Endothelial cell of umbilical vein (primary cell): Measurements from ENCODE around the gene SNCA. TPM values are rescaled to one million over a fixed set of nuclear protein-coding genes. Genes with fewer than 3 reads are reported as not detected.

Experiments used
- BruUV-seq: library from RNA; stranded (reverse); fragments of 400-500 nt; replicated peaks from 2 replicates; lab custom pipeline; 2021; lab: Mats Ljungman, UMichigan
- CTCF ChIA-PET: fragments of 300-600, 350-600 bp; sonication (Branson Sonifier 250); formaldehyde crosslinking; loops from one replicate; lab custom pipeline; 2021; ENCODE audit warnings: antibody characterized with exemption, inconsistent platforms; lab: Charles Lee
- POLR2A ChIA-PET: fragments of 300-600, 350-600 bp; sonication (Branson Sonifier 250); formaldehyde crosslinking; loops from one replicate; lab custom pipeline; 2021; ENCODE audit warnings: antibody characterized with exemption, inconsistent platforms; lab: Charles Lee
- DNase-seq: peaks from one replicate; pipeline ENCODE4 v3.0.0-alpha.2; 2011; ENCODE audit warnings: low read depth, low spot score
- FAIRE-seq: peaks from 2 replicates; lab custom pipeline; 2011; peaks lifted over from hg19 to GRCh38; lab: Jason Lieb, UNC
- H2AFZ ChIP-seq: 2 replicates; pipeline ENCODE4 v1.6.0; 2012; ENCODE audit warnings: low read depth, low read length, control low read depth, inconsistent platforms
- H3K27ac ChIP-seq: 2 replicates; pipeline ENCODE4 v1.5.1; 2011; ENCODE audit warnings: low read depth, mild to moderate bottlenecking, control low read depth, low read length, moderate library complexity; ENCODE audit not compliant: insufficient read depth
- H3K27me3 ChIP-seq, 2 experiments: 2 replicates each; pipeline versions ENCODE4 v1.6.0 to v1.6.1; 2011; ENCODE audit warnings: low read length in 2 of 2, mixed read lengths in 1 of 2; ENCODE audit not compliant: control insufficient read depth in 2 of 2, insufficient read depth in 2 of 2
- H3K36me3 ChIP-seq, 2 experiments: 2 replicates in 1 of 2; 3 replicates in 1 of 2; pipeline ENCODE4 v1.5.1; 2011; ENCODE audit warnings: low read length in 2 of 2, mild to moderate bottlenecking in 1 of 2, moderate library complexity in 1 of 2; ENCODE audit not compliant: control insufficient read depth in 2 of 2, insufficient read depth in 2 of 2; ENCODE audit errors: extremely low read depth in 1 of 2
- H3K4me1 ChIP-seq: 3 replicates; pipeline ENCODE4 v1.5.1; 2011; ENCODE audit warnings: mild to moderate bottlenecking, low read length; ENCODE audit not compliant: control insufficient read depth, insufficient read depth; ENCODE audit errors: extremely low read depth
- H3K4me2 ChIP-seq: 2 replicates; pipeline ENCODE4 v1.6.1; 2011; ENCODE audit warnings: low read length, control low read depth, mixed read lengths; ENCODE audit not compliant: insufficient read depth
- H3K4me3 ChIP-seq, 3 experiments: fragments of 200-600 bp in 1 of 3; sonication (generic), shearing (Covaris generic) in 1 of 3; replicated peaks in 1 of 3; 2 replicates each; pipeline ENCODE4 v1.5.1; 2011 to 2016; ENCODE audit warnings: control low read depth in 3 of 3, low read length in 3 of 3, mild to moderate bottlenecking in 2 of 3, inconsistent platforms in 1 of 3, low read depth in 1 of 3, moderate library complexity in 1 of 3; ENCODE audit not compliant: insufficient read depth in 1 of 3
- H3K79me2 ChIP-seq: 2 replicates; pipeline ENCODE4 v1.6.0; 2012; ENCODE audit warnings: low read length, inconsistent platforms; ENCODE audit not compliant: control insufficient read depth, insufficient read depth
- H3K9ac ChIP-seq: replicated peaks from 2 replicates; pipeline ENCODE3; 2011; ENCODE audit warnings: low read length, control low read depth; ENCODE audit not compliant: insufficient read depth; ENCODE audit errors: extremely low read depth
- H3K9me1 ChIP-seq: replicated peaks from 3 replicates; pipeline ENCODE4 v1.6.0; 2011; ENCODE audit warnings: mild to moderate bottlenecking, low read length; ENCODE audit not compliant: control insufficient read depth, insufficient read depth; ENCODE audit errors: extremely low read depth
- H3K9me3 ChIP-seq: replicated peaks from 2 replicates; pipeline ENCODE4 v1.5.1; 2012; ENCODE audit warnings: low read length, inconsistent platforms; ENCODE audit not compliant: control insufficient read depth, insufficient read depth
- H4K20me1 ChIP-seq: replicated peaks from 2 replicates; pipeline ENCODE3; 2011; ENCODE audit warnings: mild to moderate bottlenecking, low read length; ENCODE audit not compliant: control insufficient read depth, insufficient read depth; ENCODE audit errors: extremely low read depth
- CTCF ChIP-seq, 2 donors: IDR thresholded peaks; 1 replicate in 1 of 2; 2 replicates in 1 of 2; pipeline ENCODE4 v1.5.1; 2011; ENCODE audit warnings: low read length in 2 of 2, mild to moderate bottlenecking in 2 of 2, moderate library complexity in 2 of 2, control low read depth in 1 of 2, inconsistent platforms in 1 of 2, low read depth in 1 of 2; ENCODE audit not compliant: insufficient read depth in 1 of 2; ENCODE audit errors: extremely low read depth in 1 of 2
- EZH2 ChIP-seq: IDR thresholded peaks from 2 replicates; pipeline ENCODE4 v1.6.1; 2012; ENCODE audit warnings: borderline replicate concordance, low read depth, mild to moderate bottlenecking, moderate library complexity, low read length, inconsistent platforms; ENCODE audit not compliant: severe bottlenecking
- FOS ChIP-seq: IDR thresholded peaks from 2 replicates; pipeline ENCODE4 v1.6.1; 2011; ENCODE audit warnings: mild to moderate bottlenecking, low read length, moderate library complexity, borderline replicate concordance; ENCODE audit not compliant: insufficient read depth
- GATA2 ChIP-seq: IDR thresholded peaks from 2 replicates; pipeline ENCODE4 v1.7.0; 2011; ENCODE audit warnings: low read depth, mild to moderate bottlenecking, moderate library complexity, mixed read lengths, low read length; ENCODE audit not compliant: insufficient read length, insufficient read depth
- JUN ChIP-seq: IDR thresholded peaks from 2 replicates; pipeline ENCODE4 v1.6.1; 2011; ENCODE audit warnings: borderline replicate concordance, low read depth; ENCODE audit not compliant: insufficient read length, insufficient read depth
- MAX ChIP-seq: IDR thresholded peaks from 2 replicates; pipeline ENCODE4 v1.6.1; 2011; ENCODE audit not compliant: insufficient read depth, insufficient read length
- MYC ChIP-seq: IDR thresholded peaks from one replicate; pipeline ENCODE4 v1.6.1; 2011; ENCODE audit warnings: mild to moderate bottlenecking, low read depth, low read length
- POLR2A ChIP-seq: IDR thresholded peaks from 2 replicates; pipeline ENCODE4 v1.6.1; 2012; ENCODE audit warnings: low read depth, mild to moderate bottlenecking, control low read depth, low read length
- POLR2AphosphoS5 ChIP-seq: IDR thresholded peaks from 2 replicates; pipeline ENCODE4 v1.6.1; 2012; ENCODE audit warnings: low read depth, mild to moderate bottlenecking, control low read depth, low read length, moderate library complexity; ENCODE audit not compliant: insufficient read depth
- dilution Hi-C: fragments of 300-500 bp; cut with MboI; formaldehyde crosslinking; loops from one replicate; pipeline ENCODE4 v1.15.0; 2019; ENCODE audit warnings: low sequenced_read_pairs; ENCODE audit not compliant: extremely low pct_ligation_motif_present
- intact Hi-C: fragments of 100-400 bp; cut with micrococcal nuclease; formaldehyde crosslinking; loops from one replicate; pipeline ENCODE4 v1.10.0; 2022
- polyA plus RNA-seq, 4 experiments: library from polyadenylated mRNA; depleted of rRNA in 3 of 4; stranded (reverse) in 3 of 4; unstranded in 1 of 4; fragments of >200 nt; gene quantifications; 2 replicates each; pipeline versions ENCODE4 v1.2.1 to v1.2.3, GENCODE V29; 2011 to 2012; ENCODE audit warnings: missing spikeins in 1 of 4
- total RNA-seq: library from RNA; stranded (reverse); gene quantifications from 2 replicates; pipeline ENCODE4 v1.2.3, GENCODE V29; 2021

SNCA gene
- total and polyA plus RNA-seq, 2 donors (not counting 3 experiments of a cell fraction or from before 2014, with no cell fraction given): 76.8 to 116 TPM

- ChIA-PET POLR2A (no interaction called here), CTCF (interaction anchor here (0.7 to 4.7 kb wide), 3 partner anchors 8 to 153 kb away, joined by 3 to 28 read pairs (median 3); no protein-coding TSS in a partner anchor)
- TF ChIP-seq POLR2AphosphoS5 (no peak), FOS (no peak), GATA2 (no peak), EZH2 (no peak), JUN (no peak), CTCF (IDR thresholded peaks at IDR 0.05; ENCODE audit: extremely low read depth in 1 of 2, insufficient read depth in 1 of 2, low read depth in 1 of 2, low read length in 2 of 2) (no peak), POLR2A (no peak), MAX (no peak), MYC (no peak)
- no peak overlapping the region for H3K9ac ChIP-seq
- H3K9me3 ChIP-seq: no peaks in the 10 kb centered on the region
- H3K9me1 ChIP-seq: no peaks in the 10 kb centered on the region
- BruUV-seq: no TSS peak
- H4K20me1 ChIP-seq: no peaks in the 10 kb centered on the region
- dilution Hi-C loops (no loop called here), intact Hi-C loops (no loop called here)
- H3K27ac ChIP-seq: peak overlapping the region; percentile 32
- H3K4me2 ChIP-seq: peak overlapping the region; percentile 31
- no peaks in the 10 kb centered on the region for H3K79me2 ChIP-seq
- FAIRE-seq: no peak
- peak; percentile 34 for DNase-seq
- H3K4me1 ChIP-seq: peaks cover 10% of the 10 kb centered on the region
- no peak overlapping the region for H3K4me3 ChIP-seq
- no peaks in the 10 kb centered on the region for H3K27me3 ChIP-seq
- no peaks in the 10 kb centered on the region for H3K36me3 ChIP-seq
- peak overlapping the region; percentile 83 for H2AFZ ChIP-seq
Measured at GRCh38 chr4:89876548-89876947, 39.6 kb upstream of the SNCA start.
